Adrenal gland (tissue), 12 donors: ENCODE data around the gene KIF26B. TPM values are rescaled to one million over a fixed set of nuclear protein-coding genes. Genes with fewer than 3 reads are reported as not detected.

Source experiments
- DNase-seq, 7 donors: peaks; one replicate each; pipeline ENCODE4 v3.0.0-alpha.2; 2019 to 2020
- H3K27ac ChIP-seq, 5 donors: fragments of 200-600 bp; sonication (generic) in 4 of 5; 1 replicate in 3 of 5; 2 replicates in 2 of 5; pipeline versions ENCODE4 v1.5.1 to v1.8.0; 2016 to 2020; ENCODE audit warnings: mild to moderate bottlenecking in 1 of 5
- H3K27me3 ChIP-seq: fragments of 200-600 bp; 2 replicates; pipeline ENCODE4 v1.8.0; 2021
- H3K36me3 ChIP-seq, 2 donors: fragments of 200-600 bp; replicated peaks in 1 of 2; 1 replicate in 1 of 2; 2 replicates in 1 of 2; pipeline versions ENCODE4 v1.5.1 to v1.8.0; 2018 to 2022
- H3K4me1 ChIP-seq, 2 donors: fragments of 200-600 bp; replicated peaks in 1 of 2; 1 replicate in 1 of 2; 2 replicates in 1 of 2; pipeline versions ENCODE4 v1.5.1 to v1.8.0; 2018 to 2021
- H3K4me3 ChIP-seq, 4 donors: fragments of 200-600 bp; sonication (generic) in 3 of 4; one replicate each; pipeline ENCODE4 v1.5.1; 2016 to 2018
- H3K9me3 ChIP-seq, 3 donors: fragments of 200-600 bp; sonication (generic) in 1 of 3; replicated peaks in 1 of 3; 1 replicate in 2 of 3; 2 replicates in 1 of 3; pipeline versions ENCODE4 v1.5.1 to v1.8.0; 2016 to 2021
- CTCF ChIP-seq, 6 experiments: fragments of 450-650 bp in 4 of 6; fragments of 200-600 bp in 2 of 6; sonication (generic) in 1 of 6; IDR thresholded peaks; 1 replicate in 5 of 6; 2 replicates in 1 of 6; pipeline versions ENCODE4 v1.5.1 to v1.8.0; 2016 to 2021; ENCODE audit warnings: antibody characterized with exemption in 6 of 6, mild to moderate bottlenecking in 2 of 6, moderate library complexity in 1 of 6
- POLR2A ChIP-seq, 2 donors: fragments of 450-650 bp; IDR thresholded peaks; one replicate each; pipeline ENCODE4 v1.6.1; 2017; ENCODE audit warnings: antibody characterized with exemption in 2 of 2, mild to moderate bottlenecking in 2 of 2, moderate library complexity in 1 of 2
- WGBS, 4 donors: extraction: QIAGEN DNeasy Blood & Tissue Kit in 2 of 4; methylation state at CpG; one replicate each; pipeline versions ENCODE4 v1.1.5 to v1.1.7; 2013 to 2017; 5-methylcytosine and 5-hydroxymethylcytosine counted together
- intact Hi-C, 2 donors: fragments of 100-400 bp; cut with DNase I; formaldehyde crosslinking; loops; one replicate each; pipeline versions ENCODE4 v1.14.1 to v1.15.0; 2022 to 2023
- polyA plus RNA-seq, 3 donors: library from polyadenylated mRNA; stranded (reverse); fragments of 200-250 nt in 2 of 3; fragments of 350-450 nt in 1 of 3; fragmentation: Illumina TruSeq in 1 of 3; extraction: RNeasy Lipid Tissue Mini Kit (QIAGEN cat#74804) in 1 of 3; gene quantifications; one replicate each; pipeline ENCODE4 v1.2.3, GENCODE V29; 2013 to 2014
- total RNA-seq, 9 donors: library from RNA; depleted of rRNA in 4 of 9; stranded (reverse); fragments of >200 nt in 4 of 9; fragments of 120-200 nt in 1 of 9; fragmentation: NEBNext Ultra II Directional in 1 of 9; extraction: Animal tissue kit (Norgen Biotek cat#: 25700) in 1 of 9; gene quantifications; one replicate each; pipeline versions ENCODE4 v1.1.0 to v1.2.4, GENCODE V29; 2013 to 2023
- donor health status: healthy with polysubstance abuse.
- donor health status: Bipolar disorder and iron deficiency.
- donor health status: DM: yes; HTN: yes; CAD: no.
- donor health status: DM: no; HTN: no; CAD: no.
- donor health status: DM: no; HTN: no; CAD: no.
- donor health status: DM: yes; HTN: yes; CAD: no.

Gene KIF26B
- total and polyA plus RNA-seq, 12 donors, result 0.20 to 4.6 (median 2.6) TPM

GRCh38 chr1:245113649-245114048 lies 41.1 kb upstream of the KIF26B start:
- Histone ChIP-seq H3K36me3 (no peaks in the 10 kb centered on the region), H3K27ac (no peak overlapping the region), H3K9me3 (no peaks in the 10 kb centered on the region), H3K4me1 (no peaks in the 10 kb centered on the region), H3K27me3 (no peaks in the 10 kb centered on the region), H3K4me3 (no peak overlapping the region)
- intact Hi-C loops, result no loop called here
- no peak for TF ChIP-seq CTCF (IDR thresholded peaks at IDR 0.05)
- TF ChIP-seq POLR2A (IDR thresholded peaks at IDR 0.05), result no peak
- WGBS, 4 donors, result 89 to 94% (median 91%) methylated on average over 9 of the region's 9 CpGs
- DNase-seq, result no peak

- no peak for DNase-seq
- intact Hi-C loops, result no loop called here
- H3K9me3 ChIP-seq, result no peaks in the 10 kb centered on the region
- H3K36me3 ChIP-seq, result no peaks in the 10 kb centered on the region
- H3K4me3 ChIP-seq, result no peak overlapping the region
- H3K27ac ChIP-seq, result no peak overlapping the region
- TF ChIP-seq POLR2A (IDR thresholded peaks at IDR 0.05) (no peak), CTCF (IDR thresholded peaks at IDR 0.05) (no peak)
- WGBS, 4 donors, result 88 to 97% (median 96%) methylated on average over 4 of the region's 4 CpGs
- H3K4me1 ChIP-seq, result no peaks in the 10 kb centered on the region
- no peaks in the 10 kb centered on the region for H3K27me3 ChIP-seq
Measured at GRCh38 chr1:245116131-245116530, 38.7 kb upstream of the KIF26B start.

- Histone ChIP-seq H3K4me3 (no peak overlapping the region), H3K36me3 (no peaks in the 10 kb centered on the region), H3K27me3 (no peaks in the 10 kb centered on the region), H3K4me1 (no peaks in the 10 kb centered on the region), H3K27ac (no peak overlapping the region), H3K9me3 (no peaks in the 10 kb centered on the region)
- intact Hi-C loops, result no loop called here
- 57 to 65% (median 62%) methylated on average over 3 of the region's 3 CpGs for WGBS, 4 donors
- no peak for DNase-seq
- TF ChIP-seq CTCF (IDR thresholded peaks at IDR 0.05) (no peak), POLR2A (IDR thresholded peaks at IDR 0.05) (no peak)
Measured at GRCh38 chr1:245116751-245117150, 38.0 kb upstream of the KIF26B start.

GRCh38 chr1:245118066-245118465 lies 36.7 kb upstream of the KIF26B start:
- 83 to 90% (median 88%) methylated on average over 7 of the region's 7 CpGs for WGBS, 4 donors
- Histone ChIP-seq H3K27me3 (no peaks in the 10 kb centered on the region), H3K9me3 (no peaks in the 10 kb centered on the region), H3K27ac (no peak overlapping the region), H3K4me3 (no peak overlapping the region), H3K36me3 (no peaks in the 10 kb centered on the region), H3K4me1 (no peaks in the 10 kb centered on the region)
- no peak for DNase-seq
- intact Hi-C loops, result no loop called here
- TF ChIP-seq CTCF (IDR thresholded peaks at IDR 0.05) (no peak), POLR2A (IDR thresholded peaks at IDR 0.05) (no peak)
